IMR-90 (cell line): ENCODE data around the gene GPX4. TPM values are rescaled to one million over a fixed set of nuclear protein-coding genes. Genes with fewer than 3 reads are reported as not detected.

Source experiments
- ATAC-seq: fragments of 200-7000 bp; cut with Tn5 transposase; 2 replicates; pipeline ENCODE4 v1.9.1; 2020; ENCODE audit warnings: low read depth, mild to moderate bottlenecking, moderate library complexity
- BruUV-seq: library from RNA; stranded (reverse); fragments of 400-500 nt; replicated peaks from 2 replicates; lab custom pipeline; 2021; lab: Mats Ljungman, UMichigan
- CTCF ChIA-PET: fragments of 300-600 bp; formaldehyde crosslinking; extraction: SDS; loops from one replicate; lab custom pipeline; 2021; ENCODE audit warnings: antibody characterized with exemption; lab: Yijun Ruan, JAX
- POLR2A ChIA-PET: fragments of 300-600 bp; sonication (Branson Sonifier 250); formaldehyde crosslinking; loops from one replicate; lab custom pipeline; 2022; ENCODE audit warnings: antibody characterized with exemption; ENCODE audit not compliant: unreplicated experiment; lab: Charles Lee
- DNase-seq: peaks from one replicate; pipeline ENCODE4 v3.0.0; 2013
- H2AFZ ChIP-seq: replicated peaks from 2 replicates; pipeline ENCODE3; 2013; ENCODE audit warnings: low read length, mild to moderate bottlenecking; ENCODE audit not compliant: poor library complexity
- H2AK5ac ChIP-seq: 2 replicates; pipeline ENCODE4 v1.6.1; 2013; ENCODE audit warnings: low read depth, low read length, inconsistent platforms
- H2AK9ac ChIP-seq: replicated peaks from 2 replicates; pipeline ENCODE3; 2013; ENCODE audit warnings: mild to moderate bottlenecking, low read depth, low read length, moderate library complexity; ENCODE audit not compliant: poor library complexity
- H2BK120ac ChIP-seq: 2 replicates; pipeline ENCODE4 v1.6.1; 2013; ENCODE audit warnings: low read depth, low read length, inconsistent platforms
- H2BK15ac ChIP-seq: 3 replicates; pipeline ENCODE4 v1.6.1; 2013; ENCODE audit warnings: low read depth, low read length, inconsistent platforms
- H2BK20ac ChIP-seq: 2 replicates; pipeline ENCODE4 v1.6.1; 2013; ENCODE audit warnings: low read depth, mild to moderate bottlenecking, inconsistent platforms, low read length, moderate library complexity
- H2BK5ac ChIP-seq: 2 replicates; pipeline ENCODE4 v1.6.1; 2013; ENCODE audit warnings: mild to moderate bottlenecking, low read depth, low read length, inconsistent platforms; ENCODE audit not compliant: poor library complexity, severe bottlenecking
- H3K14ac ChIP-seq: replicated peaks from 2 replicates; pipeline ENCODE4 v1.6.1; 2013; ENCODE audit warnings: low read depth, low read length, inconsistent platforms
- H3K18ac ChIP-seq: 2 replicates; pipeline ENCODE4 v1.6.1; 2013; ENCODE audit warnings: low read depth, low read length, control low read depth
- H3K23ac ChIP-seq: 2 replicates; pipeline ENCODE4 v1.6.1; 2013; ENCODE audit warnings: low read depth, low read length, inconsistent platforms
- H3K27ac ChIP-seq: 2 replicates; pipeline ENCODE4 v1.5.1; 2013; ENCODE audit warnings: mild to moderate bottlenecking, control low read depth, low read length; ENCODE audit not compliant: insufficient read depth
- H3K27me3 ChIP-seq: 2 replicates; pipeline ENCODE4 v1.6.1; 2013; ENCODE audit warnings: low read length; ENCODE audit not compliant: control insufficient read depth, insufficient read depth
- H3K36me3 ChIP-seq: 2 replicates; pipeline ENCODE4 v1.6.1; 2013; ENCODE audit warnings: low read length, mixed read lengths; ENCODE audit not compliant: control insufficient read depth, insufficient read depth
- H3K4ac ChIP-seq: 2 replicates; pipeline ENCODE4 v1.6.1; 2013; ENCODE audit warnings: low read depth, low read length, inconsistent platforms
- H3K4me1 ChIP-seq: 2 replicates; pipeline ENCODE4 v1.6.1; 2013; ENCODE audit warnings: low read length, mixed read lengths; ENCODE audit not compliant: control insufficient read depth, insufficient read depth
- H3K4me2 ChIP-seq: 2 replicates; pipeline ENCODE4 v1.6.1; 2013; ENCODE audit warnings: low read depth, mild to moderate bottlenecking, control low read depth, low read length, moderate library complexity
- H3K4me3 ChIP-seq: 2 replicates; pipeline ENCODE4 v1.5.1; 2013; ENCODE audit warnings: low read depth, mild to moderate bottlenecking, control low read depth, low read length, moderate library complexity; ENCODE audit not compliant: insufficient read depth
- H3K56ac ChIP-seq: 2 replicates; pipeline ENCODE4 v1.6.1; 2013; ENCODE audit warnings: low read length, inconsistent platforms; ENCODE audit not compliant: insufficient read depth; ENCODE audit errors: extremely low read depth
- H3K79me1 ChIP-seq, 2 experiments: 2 replicates each; pipeline ENCODE4 v1.6.1; 2013; ENCODE audit warnings: low read length in 2 of 2, inconsistent platforms in 1 of 2, low read depth in 1 of 2
- H3K9ac ChIP-seq: 2 replicates; pipeline ENCODE4 v1.6.1; 2013; ENCODE audit warnings: low read depth, low read length, control low read depth
- H3K9me1 ChIP-seq: 2 replicates; pipeline ENCODE4 v1.6.1; 2013; ENCODE audit warnings: low read length, inconsistent platforms; ENCODE audit not compliant: insufficient read depth
- H3K9me3 ChIP-seq: 2 replicates; pipeline ENCODE4 v1.6.1; 2013; ENCODE audit warnings: low read length; ENCODE audit not compliant: control insufficient read depth, insufficient read depth
- H4K20me1 ChIP-seq: 2 replicates; pipeline ENCODE4 v1.6.1; 2013; ENCODE audit warnings: low read length, inconsistent platforms; ENCODE audit not compliant: insufficient read depth
- H4K5ac ChIP-seq: 2 replicates; pipeline ENCODE4 v1.6.1; 2013; ENCODE audit warnings: mild to moderate bottlenecking, low read depth, low read length, control low read depth
- H4K8ac ChIP-seq, 2 experiments: 2 replicates each; pipeline ENCODE4 v1.6.1; 2013; ENCODE audit warnings: low read depth in 2 of 2, low read length in 2 of 2, control low read depth in 1 of 2, inconsistent platforms in 1 of 2
- H4K91ac ChIP-seq: 2 replicates; pipeline ENCODE4 v1.6.1; 2013; ENCODE audit warnings: low read depth, low read length, inconsistent platforms; ENCODE audit not compliant: insufficient read depth
- CEBPB ChIP-seq: IDR thresholded peaks from 2 replicates; pipeline ENCODE4 v1.6.1; 2012; ENCODE audit warnings: low read depth, low read length, improper control_type of control experiment
- CHD1 ChIP-seq: IDR thresholded peaks from 2 replicates; pipeline ENCODE4 v1.6.1; 2012; ENCODE audit warnings: low read depth, low read length, improper control_type of control experiment
- ELK1 ChIP-seq: fragments of 150-350 bp; IDR thresholded peaks from 2 replicates; pipeline ENCODE4 v1.6.1; 2016; ENCODE audit warnings: low read depth, mild to moderate bottlenecking, low read length, moderate library complexity, borderline replicate concordance
- MXI1 ChIP-seq: IDR thresholded peaks from 2 replicates; pipeline ENCODE4 v1.6.1; 2012; ENCODE audit warnings: low read depth, mild to moderate bottlenecking, low read length, moderate library complexity, borderline replicate concordance
- NFE2L2 ChIP-seq: fragments of 150-350 bp; IDR thresholded peaks from 2 replicates; pipeline ENCODE4 v1.6.1; 2016; ENCODE audit warnings: low read depth, mild to moderate bottlenecking, low read length
- RCOR1 ChIP-seq: IDR thresholded peaks from 2 replicates; pipeline ENCODE4 v1.6.1; 2012; ENCODE audit warnings: mild to moderate bottlenecking, low read length, improper control_type of control experiment; ENCODE audit not compliant: insufficient replicate concordance
- RFX5 ChIP-seq: IDR thresholded peaks from 2 replicates; pipeline ENCODE4 v1.8.0; 2012; ENCODE audit warnings: low read depth, mild to moderate bottlenecking, low read length, moderate library complexity
- SMC3 ChIP-seq: fragments of 150-350 bp; IDR thresholded peaks from 2 replicates; pipeline ENCODE4 v1.6.1; 2016; ENCODE audit warnings: low read depth, mild to moderate bottlenecking, antibody characterized with exemption, low read length, moderate library complexity
- WGBS, 2 experiments: methylation state at CpG; one replicate each; pipeline versions ENCODE4 v1.1.5 to v1.1.7; 2013; ENCODE audit warnings: missing lambda C conversion rate in 2 of 2; ENCODE audit not compliant: insufficient read length in 1 of 2; ENCODE audit errors: extremely low coverage in 2 of 2; 5-methylcytosine and 5-hydroxymethylcytosine counted together
- dilution Hi-C: fragments of 300-500 bp; cut with HindIII; formaldehyde crosslinking; loops from one replicate; pipeline ENCODE4 v1.14.3; 2018; ENCODE audit warnings: low sequenced_read_pairs; ENCODE audit not compliant: unreplicated experiment
- in situ Hi-C: fragments of 300-500 bp; cut with MboI; formaldehyde crosslinking; loops from 3 replicates; pipeline ENCODE4 v1.14.3; 2019; ENCODE audit warnings: low sequenced_read_pairs, inconsistent platforms, mixed read lengths
- intact Hi-C: fragments of 100-400 bp; cut with micrococcal nuclease; formaldehyde crosslinking; loops from 2 replicates; pipeline ENCODE4 v1.10.0; 2022
- polyA plus RNA-seq, 3 experiments: library from polyadenylated mRNA; depleted of rRNA; stranded (reverse); fragments of >200 nt; gene quantifications; 2 replicates each; pipeline ENCODE4 v1.2.3, GENCODE V29; 2012; ENCODE audit warnings: low replicate concordance in 1 of 3
- total RNA-seq: library from RNA; depleted of rRNA; stranded (reverse); fragments of >200 nt; gene quantifications from 2 replicates; pipeline ENCODE4 v1.2.3, GENCODE V29; 2012

Gene GPX4
- total and polyA plus RNA-seq, 2 of the 4 experiments (the other 2 are of a cell fraction), result 357 to 1,083 TPM

DNA sequence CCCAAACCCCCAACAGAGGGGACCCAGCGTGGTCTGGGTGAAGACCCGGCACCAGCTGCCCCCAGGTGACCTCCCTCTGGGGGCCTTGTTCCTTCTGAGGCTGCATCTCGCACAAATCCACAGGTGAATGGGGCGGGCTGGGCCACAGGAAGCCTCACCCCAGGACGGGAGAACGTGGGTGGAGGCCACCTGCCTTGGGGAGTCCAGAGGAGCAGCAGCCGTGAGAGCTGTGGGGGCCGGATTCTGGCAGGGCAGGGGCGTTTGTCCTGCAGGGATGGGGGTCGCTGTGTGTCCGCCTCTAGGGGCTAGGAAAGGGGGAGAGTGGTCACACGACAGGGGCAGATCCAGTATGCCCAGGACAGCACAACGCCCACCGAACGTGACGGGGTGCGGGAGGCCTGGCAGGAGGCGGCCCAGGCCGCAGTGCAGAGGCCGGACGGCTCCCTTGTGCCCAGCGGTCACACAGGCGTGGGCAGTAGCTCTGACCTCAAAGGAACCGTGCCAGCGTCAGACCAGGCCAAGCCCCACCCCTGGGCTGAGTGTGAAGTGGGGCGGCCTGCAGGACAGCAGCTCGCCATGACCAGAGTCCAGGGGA is 15.3 kb upstream of the GPX4 start:
- Histone ChIP-seq H3K27ac (no peak overlapping the region), H3K18ac (no peak overlapping the region), H3K79me1 (peaks cover 0 to 14% of the 10 kb centered on the region in 2 experiments; a peak in 2 of 4 replicates), H2AK5ac (no peak overlapping the region), H2BK5ac (no peak overlapping the region), H2AK9ac (no peak overlapping the region), H2BK120ac (no peak overlapping the region), H3K4ac (no peak overlapping the region), H4K5ac (no peak overlapping the region), H3K4me1 (no peaks in the 10 kb centered on the region; the same call in 1 of the 2 replicates), H3K27me3 (no peaks in the 10 kb centered on the region), H3K4me2 (no peak overlapping the region), H3K9me3 (no peaks in the 10 kb centered on the region), H4K91ac (no peak overlapping the region), H3K14ac (no peak overlapping the region), H3K9ac (no peak overlapping the region), H3K9me1 (no peaks in the 10 kb centered on the region), H3K4me3 (no peak overlapping the region), H4K8ac (no peak overlapping the region), H3K56ac (no peak overlapping the region), H3K36me3 (peaks cover 41% of the 10 kb centered on the region), H3K23ac (no peak overlapping the region), H2BK15ac (no peak overlapping the region), H2AFZ (no peak overlapping the region), H4K20me1 (peaks cover 15% of the 10 kb centered on the region), H2BK20ac (no peak overlapping the region)
- POLR2A ChIA-PET, result no interaction called here
- ATAC-seq (no peak), DNase-seq (no peak)
- WGBS, 2 experiments, result 93% methylated on average over 18 of the region's 27 CpGs; no CpG with 5 or more reads in 1 of the 2 experiments
- CTCF ChIA-PET, result interaction anchor here (0.6 kb wide), 3 partner anchors 9 to 106 kb away, joined by 3 to 4 read pairs (median 3); no protein-coding TSS in a partner anchor
- dilution Hi-C loops, result no loop called here
- intact Hi-C loops, result no loop called here
- no peak for TF ChIP-seq NFE2L2
- no peak for TF ChIP-seq MXI1
- TF ChIP-seq ELK1, result no peak
- no peak for TF ChIP-seq CEBPB
- TF ChIP-seq CHD1, result no peak
- no peak for TF ChIP-seq RFX5
- no peak for TF ChIP-seq RCOR1
- TF ChIP-seq SMC3, result no peak
- BruUV-seq, result no TSS peak
- in situ Hi-C loops, result no loop called here
